ENCODE measurements around the gene ZNF716. TPM values are rescaled to one million over a fixed set of nuclear protein-coding genes. Genes with fewer than 3 reads are reported as not detected.
"Not testable (repeated sequence)": the region's sequence is repeated elsewhere in the genome, so short reads cannot be mapped to it uniquely, and the experiment has no call there.

The ZNF716 gene
- total RNA-seq, 1 experiment from 2014 or later: not detected

DNA sequence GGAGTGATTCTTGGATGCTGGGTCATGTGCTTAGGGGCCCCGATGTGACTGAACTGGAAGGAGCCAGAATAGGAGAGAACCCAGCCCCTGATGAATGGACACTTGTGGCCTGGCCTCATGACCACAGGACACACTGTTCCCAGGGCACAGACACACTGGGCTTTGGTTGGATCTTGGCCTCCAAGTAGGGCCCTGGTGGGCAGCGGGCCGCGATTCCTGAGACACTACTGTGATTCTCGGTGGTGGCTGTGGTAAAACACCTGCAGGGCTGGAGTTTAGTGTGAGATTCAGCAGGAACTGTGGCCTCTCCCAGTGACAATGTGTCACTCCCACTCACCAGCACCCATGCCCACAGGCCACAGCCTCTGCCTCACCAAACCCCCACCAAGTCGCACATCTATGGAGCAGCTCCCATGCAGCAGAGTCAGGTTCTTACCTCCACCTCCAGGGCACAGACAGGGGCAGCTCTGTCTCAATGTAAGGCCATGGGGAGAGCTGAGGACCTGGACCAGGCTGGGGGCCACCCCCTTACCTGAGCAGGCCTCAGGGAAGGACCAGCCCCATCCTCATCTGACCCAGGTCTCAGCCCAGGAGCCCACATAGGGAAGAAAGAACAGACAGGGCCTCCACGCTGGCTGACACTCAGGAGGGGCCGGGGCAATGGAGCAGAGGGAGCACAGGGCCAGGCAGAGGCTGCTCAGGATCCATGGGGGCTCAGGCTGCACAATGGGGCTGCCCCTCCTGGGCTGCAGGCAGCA is 33.2 kb upstream of the ZNF716 start:
- Histone ChIP-seq H3K27me3 (ENCODE audit: control insufficient read depth, insufficient read depth, low read length) (no peaks in the 10 kb centered on the region), H3K4me3 (ENCODE audit: insufficient read depth, low read depth, low read length) (no peak overlapping the region), H3K36me3 (replicated peaks; ENCODE audit: control insufficient read depth, insufficient read depth, low read length) (no peaks in the 10 kb centered on the region)
- DNase-seq: no peak

DNA sequence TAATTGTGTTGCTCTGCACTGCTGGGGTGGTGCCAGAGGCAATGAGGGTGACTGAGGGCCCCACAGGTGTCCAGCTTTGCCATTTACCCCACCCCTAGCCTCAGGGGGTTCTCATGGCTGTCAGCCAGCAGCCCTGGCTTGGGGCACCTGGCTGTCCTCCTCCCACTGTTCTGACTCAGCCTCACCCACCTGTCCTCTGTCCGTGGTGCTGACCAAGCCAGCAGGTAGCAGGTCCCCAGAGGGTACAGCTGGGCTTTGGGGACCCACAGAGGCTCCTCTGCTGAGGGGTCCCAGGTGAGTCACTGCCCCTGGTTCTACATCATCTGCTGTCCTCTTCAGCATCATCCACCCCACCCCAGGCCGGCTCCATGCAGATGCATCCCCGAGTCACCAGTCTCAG is 32.2 kb upstream of the ZNF716 start:
- Histone ChIP-seq H3K27me3 (ENCODE audit: control insufficient read depth, insufficient read depth, low read length) (no peaks in the 10 kb centered on the region), H3K36me3 (replicated peaks; ENCODE audit: control insufficient read depth, insufficient read depth, low read length) (no peaks in the 10 kb centered on the region), H3K4me3 (ENCODE audit: insufficient read depth, low read depth, low read length) (no peak overlapping the region)
- no peak for DNase-seq

DNA sequence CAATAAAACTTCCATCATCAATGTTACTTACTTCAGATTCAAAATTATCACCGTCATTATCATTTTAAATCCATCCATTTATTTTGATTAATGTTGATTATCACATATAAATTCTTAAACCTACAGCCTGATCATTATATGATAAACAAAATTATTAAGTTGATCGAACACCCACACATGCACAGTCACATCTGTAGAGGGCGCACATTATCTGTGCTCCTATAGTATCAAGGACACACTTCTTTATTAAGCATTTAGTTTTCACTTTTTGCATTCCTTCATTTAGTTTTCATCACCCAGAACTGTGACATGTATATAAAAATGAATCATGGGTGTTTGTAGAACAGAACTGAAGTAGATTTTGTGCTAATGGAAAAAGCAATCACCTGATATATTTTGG is 26.2 kb upstream of the ZNF716 start:
- H3K27me3 ChIP-seq (ENCODE audit: control insufficient read depth, insufficient read depth, low read length): no peaks in the 10 kb centered on the region
- H3K4me3 ChIP-seq (ENCODE audit: insufficient read depth, low read depth, low read length): no peak overlapping the region
- no peaks in the 10 kb centered on the region for H3K36me3 ChIP-seq (replicated peaks; ENCODE audit: control insufficient read depth, insufficient read depth, low read length)
- no peak for DNase-seq

DNA sequence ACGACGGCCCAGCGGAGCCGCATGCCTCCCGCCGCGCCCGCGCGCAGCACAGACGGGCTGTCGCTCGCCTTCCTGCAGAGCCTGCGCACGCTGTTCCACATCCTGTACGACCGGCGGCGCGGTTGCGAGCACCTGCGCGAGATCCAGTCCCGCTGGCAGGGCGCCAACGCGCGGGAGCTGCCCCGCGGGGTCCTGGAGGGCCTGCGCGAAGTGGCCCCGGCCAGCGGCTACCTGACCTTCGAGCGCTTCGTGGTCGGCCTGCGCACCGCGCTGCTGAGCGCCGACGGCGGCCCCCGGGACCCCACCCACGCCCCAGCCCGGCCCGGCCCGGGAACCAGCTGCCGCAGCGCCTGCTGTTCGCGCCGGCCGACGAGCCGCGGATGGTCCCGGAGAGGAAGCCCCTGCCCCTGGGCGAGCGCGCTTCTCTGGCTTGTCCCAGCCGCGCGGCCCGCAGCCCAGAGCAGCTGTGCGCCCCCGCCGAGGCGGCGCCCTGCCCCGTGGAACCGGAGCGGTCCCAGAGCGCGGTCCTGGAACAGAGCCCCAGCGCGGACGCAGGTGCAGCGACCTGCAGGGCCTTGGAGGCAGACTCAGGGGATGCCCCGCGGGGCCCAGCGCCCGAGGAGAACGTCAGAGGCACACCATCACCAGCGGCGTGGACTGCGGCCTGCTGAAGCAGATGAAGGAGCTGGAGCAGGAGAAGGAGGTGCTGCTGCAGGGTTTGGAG is 25.3 kb upstream of the ZNF716 start:
- Histone ChIP-seq H3K4me3 (ENCODE audit: insufficient read depth, low read depth, low read length) (no peak overlapping the region), H3K36me3 (replicated peaks; ENCODE audit: control insufficient read depth, insufficient read depth, low read length) (no peaks in the 10 kb centered on the region), H3K27me3 (ENCODE audit: control insufficient read depth, insufficient read depth, low read length) (no peaks in the 10 kb centered on the region)
- DNase-seq: no peak

DNA sequence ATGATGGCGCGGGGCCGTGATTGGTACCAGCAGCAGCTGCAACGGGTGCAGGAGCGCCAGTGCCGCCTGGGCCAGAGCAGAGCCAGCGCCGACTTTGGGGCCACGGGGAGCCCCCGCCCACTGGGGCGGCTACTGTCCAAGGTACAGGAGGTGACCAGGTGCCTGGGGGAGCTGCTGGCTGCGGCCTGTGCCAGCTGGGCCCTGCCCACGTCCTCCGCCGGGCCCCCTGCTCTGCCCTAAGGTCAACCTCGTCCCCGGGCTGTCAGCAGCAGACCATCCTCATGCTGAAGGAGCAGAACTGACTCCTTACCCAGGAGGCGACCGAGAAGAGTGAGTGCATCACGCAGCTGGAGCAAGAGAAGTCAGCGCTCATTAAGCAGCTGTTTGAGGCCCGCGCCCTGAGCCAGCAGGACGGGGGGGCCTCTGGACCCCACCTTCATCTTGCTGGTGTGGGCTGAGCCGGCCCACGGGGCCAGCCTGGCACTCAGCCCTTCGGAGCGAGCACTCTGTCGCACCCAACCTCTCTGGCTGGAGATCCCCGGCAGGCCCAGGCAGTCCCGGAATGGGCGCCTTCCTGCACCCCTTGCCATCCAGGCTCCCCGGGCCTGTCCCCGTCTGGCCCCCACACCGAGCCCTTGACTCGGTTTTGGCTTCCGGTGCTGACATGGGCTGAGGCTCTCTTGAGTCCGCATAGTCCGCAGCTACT is 24.6 kb upstream of the ZNF716 start:
- no peak for DNase-seq
- Histone ChIP-seq H3K4me3 (ENCODE audit: insufficient read depth, low read depth, low read length) (no peak overlapping the region), H3K27me3 (ENCODE audit: control insufficient read depth, insufficient read depth, low read length) (no peaks in the 10 kb centered on the region), H3K36me3 (replicated peaks; ENCODE audit: control insufficient read depth, insufficient read depth, low read length) (no peaks in the 10 kb centered on the region)

DNA sequence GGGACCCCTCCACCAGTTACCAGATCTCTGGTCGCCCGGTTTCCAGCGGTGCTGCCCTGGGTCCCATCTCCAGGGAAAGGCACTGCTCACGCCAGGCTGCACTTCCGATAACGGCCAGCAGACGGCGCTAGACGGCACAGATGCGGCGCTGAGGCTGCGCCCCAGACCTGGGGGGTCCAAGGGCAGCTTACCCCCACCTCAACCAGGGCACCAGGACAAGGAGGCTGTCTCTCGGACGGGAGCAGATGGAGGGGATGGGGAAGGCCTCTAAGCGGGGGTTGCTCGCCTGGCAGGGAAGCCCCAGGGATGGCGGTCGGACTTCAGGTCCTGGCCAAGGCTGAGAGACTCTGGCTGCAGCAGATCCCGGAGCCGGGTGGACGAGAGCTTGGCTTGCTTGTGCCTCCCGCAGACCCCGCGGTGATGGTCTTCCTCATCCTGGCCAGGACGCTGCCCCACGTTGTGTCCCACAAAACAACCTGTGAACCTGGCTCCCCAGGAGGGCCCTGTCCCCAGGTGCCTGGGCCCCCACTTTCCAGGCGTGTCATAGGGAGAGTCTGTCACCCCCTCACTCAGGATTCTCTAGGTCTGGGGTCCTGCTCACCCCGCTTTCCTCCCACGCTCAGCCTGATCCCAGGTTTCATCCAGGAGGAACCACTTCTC is 23.9 kb upstream of the ZNF716 start:
- peak; percentile 10 for DNase-seq
- no peaks in the 10 kb centered on the region for H3K27me3 ChIP-seq (ENCODE audit: control insufficient read depth, insufficient read depth, low read length)
- H3K4me3 ChIP-seq (ENCODE audit: insufficient read depth, low read depth, low read length): no peak overlapping the region
- no peaks in the 10 kb centered on the region for H3K36me3 ChIP-seq (replicated peaks; ENCODE audit: control insufficient read depth, insufficient read depth, low read length)

DNA sequence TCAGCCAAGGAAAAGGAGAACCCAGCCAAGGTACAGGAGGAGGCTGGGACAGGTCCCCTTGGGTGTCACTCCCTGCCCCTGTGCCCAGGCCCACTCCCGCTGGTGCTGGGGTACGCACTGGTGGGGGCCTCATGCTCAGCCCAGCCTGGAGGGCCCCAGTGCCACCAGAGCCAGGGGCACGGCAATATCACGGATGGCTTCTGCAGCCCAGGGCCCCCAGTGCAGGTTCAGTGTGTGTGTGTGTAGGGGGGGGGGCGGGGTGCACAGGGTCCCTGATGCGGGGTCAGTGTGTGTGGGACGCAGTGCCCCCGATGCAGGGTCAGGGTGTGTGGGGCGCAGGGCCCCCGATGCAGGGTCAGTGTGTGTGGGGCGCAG is 23.4 kb upstream of the ZNF716 start:
- no peak overlapping the region for H3K4me3 ChIP-seq (ENCODE audit: insufficient read depth, low read depth, low read length)
- no peaks in the 10 kb centered on the region for H3K36me3 ChIP-seq (replicated peaks; ENCODE audit: control insufficient read depth, insufficient read depth, low read length)
- H3K27me3 ChIP-seq (ENCODE audit: control insufficient read depth, insufficient read depth, low read length): no peaks in the 10 kb centered on the region
- no peak for DNase-seq

DNA sequence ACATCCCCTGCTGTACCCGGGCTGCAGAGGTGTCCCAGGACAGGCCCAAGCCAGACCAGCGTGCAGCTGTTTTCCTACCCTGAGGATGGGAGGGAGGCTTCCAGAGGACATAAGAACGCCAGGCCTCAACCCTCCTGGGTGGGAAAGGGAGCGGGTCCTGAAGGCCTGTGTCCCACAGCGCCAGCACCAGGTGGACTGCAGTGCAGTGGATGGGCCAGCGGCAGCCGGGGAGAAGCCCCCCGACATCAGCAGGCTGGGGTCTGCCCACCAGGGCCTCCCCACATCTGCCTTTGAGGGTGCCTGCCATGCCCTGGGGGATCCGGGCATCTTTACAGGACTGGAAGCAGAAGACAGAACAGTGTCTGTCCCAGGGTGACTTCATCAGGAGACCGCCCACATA is 22.8 kb upstream of the ZNF716 start:
- DNase-seq: no peak
- Histone ChIP-seq H3K27me3 (ENCODE audit: control insufficient read depth, insufficient read depth, low read length) (no peaks in the 10 kb centered on the region), H3K36me3 (replicated peaks; ENCODE audit: control insufficient read depth, insufficient read depth, low read length) (no peaks in the 10 kb centered on the region), H3K4me3 (ENCODE audit: insufficient read depth, low read depth, low read length) (no peak overlapping the region)

DNA sequence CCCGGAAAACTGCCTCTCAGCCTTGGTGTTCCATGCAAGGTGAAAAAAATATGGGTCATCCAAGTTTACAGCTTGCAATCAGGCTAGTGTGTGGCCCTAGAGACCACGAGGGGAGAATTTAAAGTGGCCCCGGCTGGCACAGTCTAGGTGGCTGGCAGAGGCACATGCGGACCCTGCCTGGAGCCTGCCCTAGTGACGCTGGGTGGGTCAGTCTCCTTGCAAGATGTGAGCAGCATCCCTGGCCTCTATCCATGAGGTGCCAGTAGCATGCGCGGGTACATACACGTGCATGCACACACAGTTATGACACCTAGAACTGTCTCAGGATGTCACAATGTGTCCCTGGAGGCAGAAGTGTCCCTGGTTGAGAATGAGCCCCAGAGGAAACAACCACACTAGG is 22.4 kb upstream of the ZNF716 start:
- no peak overlapping the region for H3K4me3 ChIP-seq (ENCODE audit: insufficient read depth, low read depth, low read length)
- no peaks in the 10 kb centered on the region for H3K27me3 ChIP-seq (ENCODE audit: control insufficient read depth, insufficient read depth, low read length)
- no peaks in the 10 kb centered on the region for H3K36me3 ChIP-seq (replicated peaks; ENCODE audit: control insufficient read depth, insufficient read depth, low read length)
- DNase-seq: no peak

DNA sequence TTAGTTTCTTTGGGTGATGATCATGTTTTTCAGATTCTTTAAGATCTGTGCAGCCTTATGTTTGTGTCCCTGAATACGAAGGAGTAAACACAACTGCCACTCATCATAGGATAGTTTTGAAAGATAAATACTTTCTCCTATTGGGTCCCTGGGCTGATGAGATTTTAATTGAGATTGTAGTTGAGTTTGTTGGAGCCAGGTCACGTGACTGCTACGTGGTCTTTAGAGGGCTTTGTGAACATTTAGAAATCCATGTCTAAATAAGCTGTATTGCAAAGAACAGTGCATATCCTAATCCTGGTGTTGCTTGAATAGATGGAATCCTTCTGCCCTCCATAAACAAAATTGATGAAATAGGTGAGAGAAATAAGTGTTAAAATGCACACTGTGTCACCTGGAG is 17.4 kb upstream of the ZNF716 start:
- no peaks in the 10 kb centered on the region for H3K27me3 ChIP-seq (ENCODE audit: control insufficient read depth, insufficient read depth, low read length)
- H3K4me3 ChIP-seq (ENCODE audit: insufficient read depth, low read depth, low read length): no peak overlapping the region
- H3K36me3 ChIP-seq (replicated peaks; ENCODE audit: control insufficient read depth, insufficient read depth, low read length): no peaks in the 10 kb centered on the region
- DNase-seq: no peak

DNA sequence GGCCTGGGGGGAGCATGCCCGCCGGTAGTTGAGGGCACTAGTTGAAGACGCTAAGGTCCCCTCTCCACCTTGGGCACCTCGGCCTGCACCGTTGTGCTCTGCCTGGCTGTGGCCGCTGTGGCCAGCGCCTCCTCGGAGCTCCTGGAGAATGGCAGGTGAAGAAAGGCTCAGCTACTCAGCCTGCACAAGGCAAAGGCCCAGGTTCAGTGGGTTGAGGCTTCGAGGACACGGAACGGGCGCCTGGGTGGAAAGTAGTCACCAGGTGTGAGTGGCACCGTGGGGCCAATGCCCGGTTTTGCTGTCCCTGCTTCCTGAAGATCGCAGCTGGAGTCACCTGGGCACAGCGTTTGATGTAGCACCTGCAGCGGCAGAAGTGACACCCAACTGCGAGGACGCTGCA is 12.4 kb upstream of the ZNF716 start:
- no peak overlapping the region for H3K4me3 ChIP-seq (ENCODE audit: insufficient read depth, low read depth, low read length)
- H3K27me3 ChIP-seq (ENCODE audit: control insufficient read depth, insufficient read depth, low read length): no peaks in the 10 kb centered on the region
- no peaks in the 10 kb centered on the region for H3K36me3 ChIP-seq (replicated peaks; ENCODE audit: control insufficient read depth, insufficient read depth, low read length)
- no peak for DNase-seq

DNA sequence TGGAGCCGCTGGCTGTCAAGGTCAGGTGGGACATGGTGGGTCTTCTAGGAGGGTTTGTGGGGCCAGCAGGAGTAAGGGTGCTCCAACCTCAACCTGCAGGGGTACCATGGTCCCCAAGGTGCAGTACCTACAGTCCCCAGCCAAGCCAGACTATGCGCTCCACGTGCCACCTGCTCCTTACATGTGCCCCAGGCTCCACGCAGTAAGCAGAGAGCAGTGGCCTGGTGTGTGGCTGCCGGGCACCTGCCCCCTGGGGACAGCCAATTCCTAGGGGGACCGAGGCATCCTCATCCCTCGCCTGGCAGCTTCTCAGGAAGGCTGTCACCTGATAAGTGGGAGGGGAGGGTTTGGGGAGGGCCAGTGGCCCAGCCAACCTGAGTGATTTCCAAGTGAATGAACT is 11.7 kb upstream of the ZNF716 start:
- no peaks in the 10 kb centered on the region for H3K36me3 ChIP-seq (replicated peaks; ENCODE audit: control insufficient read depth, insufficient read depth, low read length)
- no peaks in the 10 kb centered on the region for H3K27me3 ChIP-seq (ENCODE audit: control insufficient read depth, insufficient read depth, low read length)
- DNase-seq: no peak
- no peak overlapping the region for H3K4me3 ChIP-seq (ENCODE audit: insufficient read depth, low read depth, low read length)

DNA sequence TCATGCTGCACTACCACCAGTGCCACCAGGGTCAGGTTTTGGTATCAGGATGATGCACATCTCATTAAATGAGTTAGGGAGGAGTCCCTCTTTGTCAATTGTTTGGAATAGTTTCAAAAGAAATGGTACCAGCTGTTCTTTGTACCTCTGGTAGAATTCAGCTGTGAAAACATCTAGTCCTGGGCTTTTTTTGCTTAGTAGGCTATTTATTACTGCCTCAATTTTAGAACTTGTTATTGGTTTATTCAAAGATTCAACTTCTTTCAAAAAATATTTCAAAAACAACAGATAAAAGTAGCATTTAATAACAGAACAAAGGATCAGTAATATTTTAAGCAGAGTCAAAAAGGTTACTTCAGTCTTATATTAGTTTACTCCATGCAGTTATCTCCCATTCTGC is 6.4 kb upstream of the ZNF716 start:
- no peak for DNase-seq
- H3K36me3 ChIP-seq (replicated peaks; ENCODE audit: control insufficient read depth, insufficient read depth, low read length): no peaks in the 10 kb centered on the region
- no peaks in the 10 kb centered on the region for H3K27me3 ChIP-seq (ENCODE audit: control insufficient read depth, insufficient read depth, low read length)
- no peak overlapping the region for H3K4me3 ChIP-seq (ENCODE audit: insufficient read depth, low read depth, low read length)

DNA sequence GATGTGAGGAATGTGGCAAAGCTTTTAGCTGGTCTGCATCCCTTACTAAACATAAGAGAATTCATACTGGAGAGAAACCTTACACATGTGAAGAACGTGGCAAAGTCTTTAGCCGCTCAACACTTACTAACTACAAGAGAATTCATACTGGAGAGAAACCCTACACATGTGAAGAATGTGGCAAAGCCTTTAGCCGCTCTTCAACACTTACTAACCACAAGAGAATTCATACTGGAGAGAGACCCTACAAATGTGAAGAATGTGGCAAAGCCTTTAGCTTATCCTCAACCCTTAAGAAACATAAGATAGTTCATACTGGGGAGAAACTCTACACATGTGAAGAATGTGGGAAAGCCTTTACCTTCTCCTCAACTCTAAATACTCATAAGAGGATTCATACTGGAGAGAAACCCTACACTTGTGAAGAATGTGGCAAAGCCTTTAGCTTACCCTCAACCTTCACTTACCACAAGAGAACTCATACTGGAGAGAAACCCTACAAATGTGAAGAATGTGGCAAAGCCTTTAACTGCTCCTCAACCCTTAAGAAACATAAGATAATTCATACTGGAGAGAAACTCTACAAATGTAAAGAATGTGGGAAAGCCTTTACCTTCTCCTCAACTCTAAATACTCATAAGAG is 19.3 kb downstream of the ZNF716 start:
- not testable (repeated sequence) for H3K36me3 ChIP-seq (replicated peaks; ENCODE audit: control insufficient read depth, insufficient read depth, low read length); H3K27me3 ChIP-seq (ENCODE audit: control insufficient read depth, insufficient read depth, low read length); H3K4me3 ChIP-seq (ENCODE audit: insufficient read depth, low read depth, low read length); DNase-seq
